CD4-positive, CD25-positive, alpha-beta regulatory T cell (primary cell): ENCODE data around the gene PANK4. TPM values are rescaled to one million over a fixed set of nuclear protein-coding genes. Genes with fewer than 3 reads are reported as not detected.

Experiments
- ATAC-seq, 2 donors: fragments of 150-1000 bp; cut with Tn5 transposase; one replicate each; pipeline ENCODE4 v1.10.0; 2021; ENCODE audit warnings: low read depth in 2 of 2, moderate number of reproducible peaks in 2 of 2, moderate library complexity in 1 of 2
- DNase-seq, 3 donors: peaks; one replicate each; pipeline versions ENCODE4 v3.0.0 to v3.0.0-alpha.2; 2012 to 2022; ENCODE audit warnings: mixed read lengths in 1 of 3
- H3K27ac ChIP-seq: one replicate; pipeline ENCODE4 v1.7.0; 2013; ENCODE audit warnings: mild to moderate bottlenecking, low read length; ENCODE audit not compliant: insufficient read depth, poor library complexity, severe bottlenecking
- H3K27me3 ChIP-seq: one replicate; pipeline ENCODE4 v1.7.0; 2013; ENCODE audit warnings: low read length; ENCODE audit not compliant: control insufficient read depth, insufficient read depth
- H3K36me3 ChIP-seq: one replicate; pipeline ENCODE4 v1.7.0; 2013; ENCODE audit warnings: mild to moderate bottlenecking, low read length, moderate library complexity; ENCODE audit not compliant: control insufficient read depth, insufficient read depth
- H3K4me1 ChIP-seq: 2 replicates; pipeline ENCODE4 v1.7.0; 2013; ENCODE audit warnings: mild to moderate bottlenecking, low read length; ENCODE audit not compliant: insufficient read depth, control insufficient read depth, poor library complexity, severe bottlenecking
- H3K4me3 ChIP-seq: one replicate; pipeline ENCODE4 v1.7.0; 2013; ENCODE audit warnings: low read depth, mild to moderate bottlenecking, low read length, moderate library complexity
- H3K9me3 ChIP-seq, 2 experiments: 1 replicate in 1 of 2; 2 replicates in 1 of 2; pipeline ENCODE4 v1.7.0; 2013; ENCODE audit warnings: low read length in 2 of 2, mild to moderate bottlenecking in 1 of 2, moderate library complexity in 1 of 2; ENCODE audit not compliant: control insufficient read depth in 2 of 2
- H3K27ac Mint-ChIP-seq, 3 donors: one replicate each; pipeline ENCODE4 v1.8.0; 2020 to 2022; ENCODE audit warnings: mild to moderate bottlenecking in 3 of 3, mixed read lengths in 3 of 3, moderate library complexity in 2 of 3
- H3K27me3 Mint-ChIP-seq: one replicate; pipeline ENCODE4 v1.8.0; 2022; ENCODE audit warnings: mild to moderate bottlenecking, mixed read lengths
- H3K36me3 Mint-ChIP-seq: one replicate; pipeline ENCODE4 v1.8.0; 2020; ENCODE audit warnings: mixed read lengths
- H3K4me1 Mint-ChIP-seq, 4 donors: one replicate each; pipeline ENCODE4 v1.8.0; 2020 to 2022; ENCODE audit warnings: mixed read lengths in 4 of 4, mild to moderate bottlenecking in 1 of 4
- H3K4me3 Mint-ChIP-seq, 4 donors: one replicate each; pipeline ENCODE4 v1.8.0; 2020 to 2022; ENCODE audit warnings: mild to moderate bottlenecking in 4 of 4, mixed read lengths in 4 of 4, moderate library complexity in 3 of 4
- H3K9me3 Mint-ChIP-seq, 7 donors: one replicate each; pipeline ENCODE4 v1.8.0; 2020 to 2022; ENCODE audit warnings: mixed read lengths in 7 of 7, mild to moderate bottlenecking in 3 of 7, moderate library complexity in 2 of 7
- polyA plus RNA-seq, 4 donors: library from polyadenylated mRNA; unstranded; fragments of 300-500 nt; fragmentation: Illumina TruSeq; gene quantifications; one replicate each; pipeline ENCODE4 v1.2.3, GENCODE V29; 2021
- total RNA-seq: library from RNA; stranded (reverse); gene quantifications from one replicate; pipeline ENCODE4 v1.2.3, GENCODE V29; 2022

The PANK4 gene
- total and polyA plus RNA-seq, 5 donors from 2014 or later = 16.8 to 66.6 (median 17.7) TPM

- Mint-ChIP-seq H3K27me3 (peaks cover 13% of the 10 kb centered on the region), H3K4me1 (peaks cover 0 to 33% (median 8%) of the 10 kb centered on the region in 4 donors), H3K9me3 (no peaks in the 10 kb centered on the region), H3K27ac (peak overlapping the region; percentile 95 to 98 (median 96)), H3K4me3 (peak overlapping the region; percentile 94 to 99 (median 95)), H3K36me3 (no peaks in the 10 kb centered on the region)
- Histone ChIP-seq H3K4me3 (peak overlapping the region; percentile 55), H3K27ac (peak overlapping the region; percentile 97), H3K4me1 (peaks cover 45% of the 10 kb centered on the region), H3K9me3 (no peaks in the 10 kb centered on the region), H3K27me3 (no peaks in the 10 kb centered on the region), H3K36me3 (no peaks in the 10 kb centered on the region)
- ATAC-seq (peak; percentile 23 to 46), DNase-seq (peak; percentile 83 to 96 (median 85))
These were observed 20.3 kb upstream of the PANK4 start for GRCh38 chr1:2546515-2547209.

- H3K4me3 ChIP-seq = no peak overlapping the region
- H3K4me1 ChIP-seq = peaks cover 49% of the 10 kb centered on the region
- H3K4me3 Mint-ChIP-seq = peak overlapping the region; percentile 94 to 99 (median 95)
These were observed 19.5 kb upstream of the PANK4 start for GRCh38 chr1:2545754-2546514.

GRCh38 chr1:2544875-2545640 is 18.7 kb upstream of the PANK4 start:
- no peak overlapping the region for H3K27ac Mint-ChIP-seq
- DNase-seq (no peak), ATAC-seq (no peak)
- no peaks in the 10 kb centered on the region for H3K27me3 ChIP-seq
- H3K27me3 Mint-ChIP-seq = peaks cover 13% of the 10 kb centered on the region
- H3K4me3 Mint-ChIP-seq = peak overlapping the region; percentile 35 to 82 (median 48)
- H3K4me1 ChIP-seq = peaks cover 52% of the 10 kb centered on the region
- peak overlapping the region; percentile 74 for H3K27ac ChIP-seq
- no peak overlapping the region for H3K4me3 ChIP-seq
- no peaks in the 10 kb centered on the region for H3K36me3 ChIP-seq
- H3K9me3 Mint-ChIP-seq = no peaks in the 10 kb centered on the region
- H3K4me1 Mint-ChIP-seq = peaks cover 0 to 34% (median 10%) of the 10 kb centered on the region in 4 donors
- H3K9me3 ChIP-seq = no peaks in the 10 kb centered on the region
- H3K36me3 Mint-ChIP-seq = no peaks in the 10 kb centered on the region

More at GRCh38 chr1:2545754-2546514, 19.5 kb upstream of the PANK4 start:
- no peaks in the 10 kb centered on the region for H3K9me3 Mint-ChIP-seq
- DNase-seq (peak; percentile 85 to 94 (median 90)), ATAC-seq (peak; percentile 54 to 55)
- peak overlapping the region in 1 of 3 donors; percentile 98 for H3K27ac Mint-ChIP-seq
- peaks cover 0 to 36% (median 10%) of the 10 kb centered on the region in 4 donors for H3K4me1 Mint-ChIP-seq
- H3K36me3 Mint-ChIP-seq = no peaks in the 10 kb centered on the region
- H3K27ac ChIP-seq = peak overlapping the region; percentile 97
- no peaks in the 10 kb centered on the region for H3K27me3 ChIP-seq
- H3K9me3 ChIP-seq = no peaks in the 10 kb centered on the region
- no peaks in the 10 kb centered on the region for H3K36me3 ChIP-seq
- H3K27me3 Mint-ChIP-seq = peaks cover 13% of the 10 kb centered on the region

- Histone ChIP-seq H3K27ac (no peak overlapping the region), H3K36me3 (no peaks in the 10 kb centered on the region), H3K4me1 (peaks cover 45% of the 10 kb centered on the region), H3K27me3 (no peaks in the 10 kb centered on the region), H3K4me3 (no peak overlapping the region), H3K9me3 (no peaks in the 10 kb centered on the region)
- H3K4me3 Mint-ChIP-seq = no peak overlapping the region
- H3K36me3 Mint-ChIP-seq = no peaks in the 10 kb centered on the region
- DNase-seq (no peak), ATAC-seq (no peak)
- H3K9me3 Mint-ChIP-seq = no peaks in the 10 kb centered on the region
- H3K27ac Mint-ChIP-seq = peak overlapping the region in 1 of 3 donors; percentile 20
- peaks cover 11% of the 10 kb centered on the region for H3K27me3 Mint-ChIP-seq
- H3K4me1 Mint-ChIP-seq = peaks cover 0 to 29% (median 10%) of the 10 kb centered on the region in 4 donors
These were observed 17.9 kb upstream of the PANK4 start for GRCh38 chr1:2544093-2544874.

- Mint-ChIP-seq H3K4me1 (peaks cover 0 to 22% (median 8%) of the 10 kb centered on the region in 4 donors), H3K27me3 (peaks cover 10% of the 10 kb centered on the region), H3K36me3 (no peaks in the 10 kb centered on the region), H3K4me3 (no peak overlapping the region), H3K9me3 (no peaks in the 10 kb centered on the region), H3K27ac (no peak overlapping the region)
- peaks cover 40% of the 10 kb centered on the region for H3K4me1 ChIP-seq
- H3K27ac ChIP-seq = no peak overlapping the region
- DNase-seq (peak; percentile 33 to 45 (median 33)), ATAC-seq (peak in 1 of 2 donors; percentile 6)
- no peaks in the 10 kb centered on the region for H3K9me3 ChIP-seq
- no peaks in the 10 kb centered on the region for H3K36me3 ChIP-seq
- H3K27me3 ChIP-seq = no peaks in the 10 kb centered on the region
- H3K4me3 ChIP-seq = no peak overlapping the region
These were observed 17.2 kb upstream of the PANK4 start for GRCh38 chr1:2543543-2544092.

GRCh38 chr1:2542246-2542915 is 16.0 kb upstream of the PANK4 start:
- H3K9me3 ChIP-seq = no peaks in the 10 kb centered on the region
- peak overlapping the region in 1 of 4 donors; percentile 28 for H3K4me3 Mint-ChIP-seq
- no peaks in the 10 kb centered on the region for H3K27me3 ChIP-seq
- no peak overlapping the region for H3K27ac Mint-ChIP-seq
- H3K4me1 ChIP-seq = peaks cover 29% of the 10 kb centered on the region
- no peaks in the 10 kb centered on the region for H3K36me3 ChIP-seq
- H3K36me3 Mint-ChIP-seq = no peaks in the 10 kb centered on the region
- ATAC-seq (no peak), DNase-seq (no peak)
- peaks cover 0 to 15% (median 6%) of the 10 kb centered on the region in 4 donors for H3K4me1 Mint-ChIP-seq
- peaks cover 4% of the 10 kb centered on the region for H3K27me3 Mint-ChIP-seq
- no peak overlapping the region for H3K27ac ChIP-seq
- H3K4me3 ChIP-seq = no peak overlapping the region
- H3K9me3 Mint-ChIP-seq = no peaks in the 10 kb centered on the region
